HL-60 (cell line): ENCODE measurements around the gene C4BPB.

Experiments used
- DNase-seq, 2 experiments: peaks; one replicate each; pipeline ENCODE4 v3.0.0-alpha.2; 2010 to 2020; ENCODE audit warnings: low read depth in 1 of 2, low spot score in 1 of 2
- H3K27ac ChIP-seq: fragments of 250-450 bp; sonication (Bioruptor Pico); replicated peaks from 2 replicates; pipeline ENCODE4 v1.5.1; 2020; ENCODE audit warnings: mild to moderate bottlenecking, moderate library complexity
- H3K27me3 ChIP-seq: fragments of 250-450 bp; sonication (Bioruptor Pico); 2 replicates; pipeline ENCODE4 v1.5.1; 2021; ENCODE audit warnings: mild to moderate bottlenecking, moderate library complexity; ENCODE audit not compliant: insufficient read depth, poor library complexity, severe bottlenecking
- H3K4me3 ChIP-seq: replicated peaks from 2 replicates; pipeline ENCODE4 v1.5.1; 2011; ENCODE audit warnings: mild to moderate bottlenecking, control low read depth, low read length; ENCODE audit not compliant: insufficient read depth
- CTCF ChIP-seq: IDR thresholded peaks from one replicate; pipeline ENCODE4 v1.5.1; 2011; ENCODE audit warnings: low read length, control low read depth, inconsistent platforms; ENCODE audit not compliant: insufficient read depth
- GABPA ChIP-seq: IDR thresholded peaks from 2 replicates; pipeline ENCODE4 v1.6.1; 2012; ENCODE audit warnings: low read depth
- POLR2AphosphoS5 ChIP-seq: IDR thresholded peaks from 2 replicates; pipeline ENCODE4 v1.6.1; 2012; ENCODE audit warnings: low read depth
- REST ChIP-seq: IDR thresholded peaks from 2 replicates; pipeline ENCODE4 v1.6.1; 2012; ENCODE audit warnings: low read depth; ENCODE audit not compliant: insufficient replicate concordance
- SPI1 ChIP-seq: IDR thresholded peaks from 2 replicates; pipeline ENCODE4 v1.6.1; 2012; ENCODE audit warnings: low read depth, mild to moderate bottlenecking, borderline replicate concordance

The C4BPB gene

GRCh38 chr1:207081088-207081487 lies 7.6 kb upstream of the C4BPB start:
- Histone ChIP-seq H3K27ac (no peak overlapping the region), H3K4me3 (no peak overlapping the region), H3K27me3 (no peaks in the 10 kb centered on the region)
- TF ChIP-seq REST (no peak), SPI1 (no peak), GABPA (no peak), CTCF (no peak), POLR2AphosphoS5 (no peak)
- DNase-seq = no peak

GRCh38 chr1:207081806-207082205 lies 6.9 kb upstream of the C4BPB start:
- Histone ChIP-seq H3K4me3 (no peak overlapping the region), H3K27me3 (no peaks in the 10 kb centered on the region), H3K27ac (no peak overlapping the region)
- no peak for DNase-seq
- TF ChIP-seq REST = no peak
- no peak for TF ChIP-seq SPI1
- TF ChIP-seq CTCF = no peak
- no peak for TF ChIP-seq GABPA
- no peak for TF ChIP-seq POLR2AphosphoS5

- no peak overlapping the region for H3K4me3 ChIP-seq
- no peak for DNase-seq
- no peak overlapping the region for H3K27ac ChIP-seq
- TF ChIP-seq GABPA (no peak), POLR2AphosphoS5 (no peak)
- no peaks in the 10 kb centered on the region for H3K27me3 ChIP-seq
Measured at GRCh38 chr1:207084232-207084631, 4.4 kb upstream of the C4BPB start.

GRCh38 chr1:207084701-207085180 lies 3.9 kb upstream of the C4BPB start:
- Histone ChIP-seq H3K4me3 (no peak overlapping the region), H3K27me3 (no peaks in the 10 kb centered on the region), H3K27ac (no peak overlapping the region)
- DNase-seq = peak; percentile 13 to 69
- TF ChIP-seq CTCF (peak; percentile 14), REST (no peak)
